WERI-Rb-1 (cell line): ENCODE measurements around the gene HRK.
A peak's percentile ranks its signal among the peaks of the same experiment; 100 is the strongest.

Experiments used
- DNase-seq: peaks from one replicate; pipeline ENCODE4 v3.0.0-alpha.2; 2020
- H3K27ac ChIP-seq: fragments of 250-450 bp; sonication (Bioruptor Pico); 2 replicates; pipeline ENCODE4 v1.5.1; 2020; ENCODE audit warnings: mild to moderate bottlenecking, moderate library complexity
- H3K27me3 ChIP-seq: fragments of 250-450 bp; sonication (Bioruptor Pico); 2 replicates; pipeline ENCODE4 v1.5.1; 2021; ENCODE audit warnings: mild to moderate bottlenecking, low read depth, moderate library complexity; ENCODE audit not compliant: insufficient read depth, severe bottlenecking
- H3K36me3 ChIP-seq: fragments of 250-450 bp; sonication (Bioruptor Pico); 2 replicates; pipeline ENCODE4 v1.5.1; 2020; ENCODE audit warnings: mild to moderate bottlenecking, moderate library complexity
- H3K4me3 ChIP-seq: 2 replicates; pipeline ENCODE4 v1.5.1; 2011; ENCODE audit warnings: low read depth, mild to moderate bottlenecking, control low read depth, low read length
- H3K9me3 ChIP-seq: fragments of 250-450 bp; sonication (Bioruptor Pico); 2 replicates; pipeline ENCODE4 v1.5.1; 2021; ENCODE audit warnings: mild to moderate bottlenecking, moderate library complexity; ENCODE audit not compliant: severe bottlenecking
- TF ChIP-seq, protein P1 (sequence below): IDR thresholded peaks from 2 replicates; pipeline ENCODE4 v1.5.1; 2011; ENCODE audit warnings: low read depth, mild to moderate bottlenecking, control low read depth, inconsistent platforms, low read length

The HRK gene

GRCh38 chr12:116885491-116885890 is 4.2 kb upstream of the HRK start:
- TF ChIP-seq, protein P1, sequence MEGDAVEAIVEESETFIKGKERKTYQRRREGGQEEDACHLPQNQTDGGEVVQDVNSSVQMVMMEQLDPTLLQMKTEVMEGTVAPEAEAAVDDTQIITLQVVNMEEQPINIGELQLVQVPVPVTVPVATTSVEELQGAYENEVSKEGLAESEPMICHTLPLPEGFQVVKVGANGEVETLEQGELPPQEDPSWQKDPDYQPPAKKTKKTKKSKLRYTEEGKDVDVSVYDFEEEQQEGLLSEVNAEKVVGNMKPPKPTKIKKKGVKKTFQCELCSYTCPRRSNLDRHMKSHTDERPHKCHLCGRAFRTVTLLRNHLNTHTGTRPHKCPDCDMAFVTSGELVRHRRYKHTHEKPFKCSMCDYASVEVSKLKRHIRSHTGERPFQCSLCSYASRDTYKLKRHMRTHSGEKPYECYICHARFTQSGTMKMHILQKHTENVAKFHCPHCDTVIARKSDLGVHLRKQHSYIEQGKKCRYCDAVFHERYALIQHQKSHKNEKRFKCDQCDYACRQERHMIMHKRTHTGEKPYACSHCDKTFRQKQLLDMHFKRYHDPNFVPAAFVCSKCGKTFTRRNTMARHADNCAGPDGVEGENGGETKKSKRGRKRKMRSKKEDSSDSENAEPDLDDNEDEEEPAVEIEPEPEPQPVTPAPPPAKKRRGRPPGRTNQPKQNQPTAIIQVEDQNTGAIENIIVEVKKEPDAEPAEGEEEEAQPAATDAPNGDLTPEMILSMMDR = no peak
- peaks cover 2% of the 10 kb centered on the region for H3K9me3 ChIP-seq
- H3K27me3 ChIP-seq = peaks cover 16% of the 10 kb centered on the region
- H3K4me3 ChIP-seq = no peak overlapping the region
- no peak overlapping the region for H3K27ac ChIP-seq
- no peak for DNase-seq
- H3K36me3 ChIP-seq = no peaks in the 10 kb centered on the region

GRCh38 chr12:116884871-116885270 is 3.6 kb upstream of the HRK start:
- TF ChIP-seq, protein P1 = no peak

DNA sequence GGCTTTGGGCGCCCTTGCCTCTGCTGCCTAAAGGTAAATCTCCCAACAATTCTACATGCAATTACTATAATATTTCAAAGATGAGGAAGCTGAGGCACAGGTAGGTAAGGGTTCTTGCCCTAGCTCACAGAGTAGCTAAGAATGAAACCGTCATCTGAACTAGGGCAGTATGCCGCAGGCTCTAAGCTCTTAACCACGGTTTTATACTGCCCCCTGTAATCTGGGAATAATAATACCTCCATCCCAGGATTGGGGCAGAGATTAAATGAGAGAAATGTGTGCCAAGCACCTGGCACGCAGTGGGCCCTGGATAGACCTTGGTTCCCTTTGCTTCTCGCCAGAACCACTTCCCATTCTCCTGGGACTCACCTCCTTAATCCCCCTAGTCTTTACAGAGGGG is 1.5 kb upstream of the HRK start:
- no peak for DNase-seq
- no peak overlapping the region for H3K4me3 ChIP-seq
- TF ChIP-seq, protein P1 = peak; percentile 27; the same call in 1 of the 2 replicates
- H3K27ac ChIP-seq = no peak overlapping the region
- peaks cover 40% of the 10 kb centered on the region for H3K27me3 ChIP-seq
- H3K9me3 ChIP-seq = no peaks in the 10 kb centered on the region
- no peaks in the 10 kb centered on the region for H3K36me3 ChIP-seq

More at GRCh38 chr12:116884871-116885270, 3.6 kb upstream of the HRK start:
- no peak for DNase-seq
- Histone ChIP-seq H3K36me3 (no peaks in the 10 kb centered on the region), H3K4me3 (no peak overlapping the region), H3K27me3 (peaks cover 22% of the 10 kb centered on the region), H3K27ac (no peak overlapping the region), H3K9me3 (no peaks in the 10 kb centered on the region)

- no peak overlapping the region for H3K27ac ChIP-seq
- TF ChIP-seq, protein P1 = no peak
Measured at GRCh38 chr12:116881877-116882507, 751 bp upstream of the HRK start.

GRCh38 chr12:116880817-116881324 is 370 bp downstream of the HRK start:
- Histone ChIP-seq H3K27me3 (peaks cover 40% of the 10 kb centered on the region), H3K9me3 (no peaks in the 10 kb centered on the region), H3K36me3 (no peaks in the 10 kb centered on the region), H3K4me3 (peak overlapping the region; percentile 52), H3K27ac (no peak overlapping the region)
- DNase-seq = peak; percentile 52
- TF ChIP-seq, protein P1 = 0 out of 2 replicates have a peak, but pooled peaks have one; percentile 9

More at GRCh38 chr12:116881877-116882507, 751 bp upstream of the HRK start:
- peaks cover 40% of the 10 kb centered on the region for H3K27me3 ChIP-seq
- H3K4me3 ChIP-seq = peak overlapping the region; percentile 40
- no peak for DNase-seq
- H3K36me3 ChIP-seq = no peaks in the 10 kb centered on the region
- no peaks in the 10 kb centered on the region for H3K9me3 ChIP-seq
